ENCODE results near the gene PPP2R2D. TPM values are rescaled to one million over a fixed set of nuclear protein-coding genes. Genes with fewer than 3 reads are reported as not detected.

The PPP2R2D gene
- polyA plus RNA-seq, 1 of the 3 experiments (the other 2 are of a cell fraction): 25.1 TPM

- TF ChIP-seq, protein P1, sequence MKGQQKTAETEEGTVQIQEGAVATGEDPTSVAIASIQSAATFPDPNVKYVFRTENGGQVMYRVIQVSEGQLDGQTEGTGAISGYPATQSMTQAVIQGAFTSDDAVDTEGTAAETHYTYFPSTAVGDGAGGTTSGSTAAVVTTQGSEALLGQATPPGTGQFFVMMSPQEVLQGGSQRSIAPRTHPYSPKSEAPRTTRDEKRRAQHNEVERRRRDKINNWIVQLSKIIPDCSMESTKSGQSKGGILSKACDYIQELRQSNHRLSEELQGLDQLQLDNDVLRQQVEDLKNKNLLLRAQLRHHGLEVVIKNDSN (IDR thresholded peaks at IDR 0.05; ENCODE audit: borderline replicate concordance, low read depth): no peak
- TF ChIP-seq REST (IDR thresholded peaks at IDR 0.05; ENCODE audit: low read depth, low read length) (no peak), SIN3A (IDR thresholded peaks at IDR 0.05; ENCODE audit: borderline replicate concordance, low read depth, low read length) (no peak), NFIC (IDR thresholded peaks at IDR 0.05; ENCODE audit: borderline replicate concordance) (no peak), NRF1 (IDR thresholded peaks at IDR 0.05; ENCODE audit: low read depth, low read length) (no peak), FOXM1 (IDR thresholded peaks at IDR 0.05; ENCODE audit: low read depth) (no peak), JUND (IDR thresholded peaks at IDR 0.05) (no peak), RFX5 (IDR thresholded peaks at IDR 0.05; ENCODE audit: low read length) (no peak), YY1 (IDR thresholded peaks at IDR 0.05; ENCODE audit: low read depth) (no peak), MEF2A (IDR thresholded peaks at IDR 0.05; ENCODE audit: borderline replicate concordance, low read depth) (no peak)
- TF ChIP-seq, protein P2, sequence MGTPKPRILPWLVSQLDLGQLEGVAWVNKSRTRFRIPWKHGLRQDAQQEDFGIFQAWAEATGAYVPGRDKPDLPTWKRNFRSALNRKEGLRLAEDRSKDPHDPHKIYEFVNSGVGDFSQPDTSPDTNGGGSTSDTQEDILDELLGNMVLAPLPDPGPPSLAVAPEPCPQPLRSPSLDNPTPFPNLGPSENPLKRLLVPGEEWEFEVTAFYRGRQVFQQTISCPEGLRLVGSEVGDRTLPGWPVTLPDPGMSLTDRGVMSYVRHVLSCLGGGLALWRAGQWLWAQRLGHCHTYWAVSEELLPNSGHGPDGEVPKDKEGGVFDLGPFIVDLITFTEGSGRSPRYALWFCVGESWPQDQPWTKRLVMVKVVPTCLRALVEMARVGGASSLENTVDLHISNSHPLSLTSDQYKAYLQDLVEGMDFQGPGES (IDR thresholded peaks at IDR 0.05; ENCODE audit: low read depth, low read length): no peak
Observed at GRCh38 chr10:131911451-131911850, 10.6 kb downstream of the PPP2R2D start (continued).

DNA sequence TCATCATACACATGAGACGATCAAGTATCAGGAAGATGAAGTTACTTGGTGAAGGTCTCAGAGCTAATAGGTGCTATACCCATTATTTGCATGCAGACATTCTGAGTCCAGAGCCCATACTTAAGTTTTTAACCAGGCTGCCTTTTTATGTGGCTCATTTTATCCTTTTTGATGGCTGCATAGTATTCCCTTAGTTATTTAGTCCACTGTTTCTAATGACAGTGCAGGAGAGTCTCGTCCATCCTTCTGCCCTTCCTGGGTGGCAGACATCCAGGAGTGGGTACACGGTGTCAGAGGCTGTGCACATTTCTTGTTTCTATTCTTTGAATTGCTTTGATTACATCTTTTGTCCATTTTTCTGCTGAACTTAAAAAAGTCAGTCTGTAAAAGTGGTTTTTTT, 11.8 kb downstream of the PPP2R2D start:
- Histone ChIP-seq H3K27me3 (ENCODE audit: insufficient read depth) (no peaks in the 10 kb centered on the region), H3K79me2 (ENCODE audit: insufficient read depth) (peaks cover 89% of the 10 kb centered on the region), H3K27ac (ENCODE audit: low read depth in 2 of 2, low read length in 1 of 2) (no peak overlapping the region), H3K4me3 (ENCODE audit: low read depth in 2 of 2, low read length in 1 of 2) (no peak overlapping the region), H3F3A (replicated peaks; ENCODE audit: insufficient read depth) (no peaks in the 10 kb centered on the region), H3K9me3 (no peaks in the 10 kb centered on the region), H3K4me2 (no peak overlapping the region), H3K4me1 (ENCODE audit: control insufficient read depth in 1 of 2, insufficient read depth in 2 of 2, low read depth in 1 of 2, low read length in 1 of 2) (peaks cover 0 to 2% of the 10 kb centered on the region in 2 experiments; a peak in 1 of 4 replicates), H2AFZ (ENCODE audit: low read depth) (no peak overlapping the region), H3K9me2 (no peaks in the 10 kb centered on the region), H3K9ac (no peak overlapping the region), H4K20me1 (ENCODE audit: insufficient read depth) (peaks cover 82% of the 10 kb centered on the region), H3K36me3 (replicated peaks in 1 of 2; ENCODE audit: control insufficient read depth in 1 of 2, insufficient read depth in 2 of 2, low read length in 1 of 2) (peaks cover 7 to 8% of the 10 kb centered on the region in 2 experiments)
- CTCF ChIA-PET: interaction anchor here (0.8 to 5.2 kb wide), 2 partner anchors 14 to 31 kb away, joined by 3 to 19 read pairs; no protein-coding TSS in a partner anchor
- no peak for DNase-seq
- POLR2A ChIA-PET: no interaction called here
- WGBS (ENCODE audit: low lambda C conversion rate): 95% methylated on average over 3 of the region's 3 CpGs
- TF ChIP-seq POLR2AphosphoS5 (IDR thresholded peaks at IDR 0.05; ENCODE audit: low read depth, low read length) (no peak), RAD21 (IDR thresholded peaks at IDR 0.05; ENCODE audit: low read length) (no peak), REST (IDR thresholded peaks at IDR 0.05; ENCODE audit: low read depth, low read length) (no peak), RXRA (IDR thresholded peaks at IDR 0.05; ENCODE audit: borderline replicate concordance, low read depth) (no peak), NRF1 (IDR thresholded peaks at IDR 0.05; ENCODE audit: low read depth, low read length) (no peak), EZH2phosphoT487 (IDR thresholded peaks at IDR 0.05; ENCODE audit: borderline replicate concordance, low read depth) (no peak), TAF1 (IDR thresholded peaks at IDR 0.05; ENCODE audit: borderline replicate concordance, low read depth, low read length) (no peak), YY1 (IDR thresholded peaks at IDR 0.05; ENCODE audit: low read depth) (no peak), JUND (IDR thresholded peaks at IDR 0.05) (no peak), RCOR1 (IDR thresholded peaks at IDR 0.05; ENCODE audit: low read length) (no peak), CTCF (IDR thresholded peaks at IDR 0.05) (no peak), EP300 (IDR thresholded peaks at IDR 0.05; ENCODE audit: borderline replicate concordance in 1 of 2, low read depth in 1 of 2, low read length in 1 of 2) (no peak), ELF1 (IDR thresholded peaks at IDR 0.05) (no peak), MAX (IDR thresholded peaks at IDR 0.05; ENCODE audit: low read depth) (no peak)

Measured in SK-N-SH (cell line).